DOHH2 (cell line): ENCODE results near the gene TTC34.

Experiments used
- H3F3A ChIP-seq: fragments of 200-600 bp; sonication (generic), shearing (Covaris generic); 2 replicates; pipeline ENCODE4 v1.6.0; 2016; ENCODE audit warnings: antibody characterized with exemption, mild to moderate bottlenecking; ENCODE audit not compliant: control insufficient read depth, insufficient read depth
- H3K27ac ChIP-seq: fragments of 200-600 bp; sonication (generic); 2 replicates; pipeline ENCODE4 v1.5.1; 2014; ENCODE audit warnings: low read depth, mild to moderate bottlenecking, low read length, moderate library complexity
- H3K27me3 ChIP-seq: fragments of 200-600 bp; sonication (generic); 2 replicates; pipeline ENCODE4 v1.6.1; 2014; ENCODE audit warnings: mild to moderate bottlenecking, low read length, mixed read lengths; ENCODE audit not compliant: control insufficient read depth
- H3K36me3 ChIP-seq: fragments of 200-600 bp; sonication (generic); 2 replicates; pipeline ENCODE4 v1.6.1; 2014; ENCODE audit warnings: mild to moderate bottlenecking, low read length, moderate library complexity, mixed read lengths; ENCODE audit not compliant: control insufficient read depth
- H3K4me1 ChIP-seq: fragments of 200-600 bp; sonication (generic); 2 replicates; pipeline ENCODE4 v1.6.1; 2014; ENCODE audit warnings: mild to moderate bottlenecking, low read length, mixed read lengths; ENCODE audit not compliant: control insufficient read depth
- H3K4me2 ChIP-seq: fragments of 200-600 bp; sonication (generic); 2 replicates; pipeline ENCODE4 v1.6.0; 2014; ENCODE audit warnings: mild to moderate bottlenecking, low read length, moderate library complexity
- H3K4me3 ChIP-seq: fragments of 200-600 bp; sonication (generic); 2 replicates; pipeline ENCODE4 v1.5.1; 2014; ENCODE audit warnings: mild to moderate bottlenecking, low read length, mixed read lengths
- H3K79me2 ChIP-seq: fragments of 200-600 bp; sonication (generic); 2 replicates; pipeline ENCODE4 v1.6.1; 2014; ENCODE audit warnings: mild to moderate bottlenecking, low read length, mixed read lengths; ENCODE audit not compliant: control insufficient read depth
- H3K9me2 ChIP-seq: fragments of 200-600 bp; sonication (generic); replicated peaks from 2 replicates; pipeline ENCODE4 v1.6.1; 2014; ENCODE audit warnings: mild to moderate bottlenecking, low read length, mixed read lengths; ENCODE audit not compliant: control insufficient read depth
- H3K9me3 ChIP-seq: fragments of 200-600 bp; sonication (generic); 2 replicates; pipeline ENCODE4 v1.6.1; 2014; ENCODE audit warnings: antibody characterized with exemption, low read length, mixed read lengths; ENCODE audit not compliant: control insufficient read depth, insufficient read depth
- H4K20me1 ChIP-seq: fragments of 200-600 bp; sonication (generic); 2 replicates; pipeline ENCODE4 v1.6.0; 2014; ENCODE audit warnings: low read depth, mild to moderate bottlenecking, antibody characterized with exemption, low read length, moderate library complexity; ENCODE audit not compliant: control insufficient read depth, insufficient read depth
- CTCF ChIP-seq: fragments of 200-600 bp; sonication (generic); IDR thresholded peaks from one replicate; pipeline ENCODE4 v1.5.1; 2014; ENCODE audit warnings: antibody characterized with exemption, mild to moderate bottlenecking, low read depth, low read length; ENCODE audit not compliant: poor library complexity, severe bottlenecking
- EZH2phosphoT487 ChIP-seq: fragments of 200-600 bp; sonication (generic); IDR thresholded peaks from 2 replicates; pipeline ENCODE4 v1.6.1; 2017; ENCODE audit warnings: borderline replicate concordance, mild to moderate bottlenecking, antibody characterized with exemption, low read length, moderate library complexity, mixed read lengths

The TTC34 gene

GRCh38 chr1:2594641-2595131 is 206.8 kb downstream of the TTC34 start:
- Histone ChIP-seq H3K4me2 (no peak overlapping the region), H3K27ac (no peak overlapping the region), H3F3A (no peaks in the 10 kb centered on the region), H3K79me2 (no peaks in the 10 kb centered on the region), H4K20me1 (no peaks in the 10 kb centered on the region), H3K9me2 (no peaks in the 10 kb centered on the region), H3K27me3 (no peaks in the 10 kb centered on the region), H3K4me1 (no peaks in the 10 kb centered on the region), H3K36me3 (no peaks in the 10 kb centered on the region), H3K9me3 (no peaks in the 10 kb centered on the region), H3K4me3 (no peak overlapping the region)
- TF ChIP-seq EZH2phosphoT487 (no peak), CTCF (no peak)

- Histone ChIP-seq H3K4me2 (no peak overlapping the region), H3K4me1 (no peaks in the 10 kb centered on the region), H3K9me2 (no peaks in the 10 kb centered on the region), H3K4me3 (no peak overlapping the region), H4K20me1 (no peaks in the 10 kb centered on the region), H3K79me2 (no peaks in the 10 kb centered on the region), H3K27me3 (no peaks in the 10 kb centered on the region), H3F3A (no peaks in the 10 kb centered on the region), H3K36me3 (no peaks in the 10 kb centered on the region), H3K9me3 (no peaks in the 10 kb centered on the region), H3K27ac (no peak overlapping the region)
- TF ChIP-seq CTCF (no peak), EZH2phosphoT487 (no peak)
Observed at GRCh38 chr1:2594001-2594640, 207.4 kb downstream of the TTC34 start.

- Histone ChIP-seq H3K27me3 (no peaks in the 10 kb centered on the region), H3F3A (no peaks in the 10 kb centered on the region), H3K36me3 (no peaks in the 10 kb centered on the region), H3K79me2 (no peaks in the 10 kb centered on the region), H4K20me1 (no peaks in the 10 kb centered on the region), H3K9me3 (no peaks in the 10 kb centered on the region), H3K4me2 (no peak overlapping the region), H3K4me3 (no peak overlapping the region), H3K27ac (no peak overlapping the region), H3K4me1 (no peaks in the 10 kb centered on the region), H3K9me2 (no peaks in the 10 kb centered on the region)
- TF ChIP-seq CTCF, result no peak
- TF ChIP-seq EZH2phosphoT487, result no peak
Observed at GRCh38 chr1:2593251-2593878, 208.1 kb downstream of the TTC34 start.
